GM18499 (cell line): ENCODE measurements around the gene FNDC10.
"Not testable (repeated sequence)": the region's sequence is repeated elsewhere in the genome, so short reads cannot be mapped to it uniquely, and the experiment has no call there.

Experiments used
- ATAC-seq: cut with Tn5 transposase; IDR thresholded peaks from one replicate; pipeline ENCODE4 v1.9.1; 2021; ENCODE audit warnings: moderate number of reproducible peaks; ENCODE audit not compliant: insufficient read depth, unreplicated experiment

Gene FNDC10

DNA sequence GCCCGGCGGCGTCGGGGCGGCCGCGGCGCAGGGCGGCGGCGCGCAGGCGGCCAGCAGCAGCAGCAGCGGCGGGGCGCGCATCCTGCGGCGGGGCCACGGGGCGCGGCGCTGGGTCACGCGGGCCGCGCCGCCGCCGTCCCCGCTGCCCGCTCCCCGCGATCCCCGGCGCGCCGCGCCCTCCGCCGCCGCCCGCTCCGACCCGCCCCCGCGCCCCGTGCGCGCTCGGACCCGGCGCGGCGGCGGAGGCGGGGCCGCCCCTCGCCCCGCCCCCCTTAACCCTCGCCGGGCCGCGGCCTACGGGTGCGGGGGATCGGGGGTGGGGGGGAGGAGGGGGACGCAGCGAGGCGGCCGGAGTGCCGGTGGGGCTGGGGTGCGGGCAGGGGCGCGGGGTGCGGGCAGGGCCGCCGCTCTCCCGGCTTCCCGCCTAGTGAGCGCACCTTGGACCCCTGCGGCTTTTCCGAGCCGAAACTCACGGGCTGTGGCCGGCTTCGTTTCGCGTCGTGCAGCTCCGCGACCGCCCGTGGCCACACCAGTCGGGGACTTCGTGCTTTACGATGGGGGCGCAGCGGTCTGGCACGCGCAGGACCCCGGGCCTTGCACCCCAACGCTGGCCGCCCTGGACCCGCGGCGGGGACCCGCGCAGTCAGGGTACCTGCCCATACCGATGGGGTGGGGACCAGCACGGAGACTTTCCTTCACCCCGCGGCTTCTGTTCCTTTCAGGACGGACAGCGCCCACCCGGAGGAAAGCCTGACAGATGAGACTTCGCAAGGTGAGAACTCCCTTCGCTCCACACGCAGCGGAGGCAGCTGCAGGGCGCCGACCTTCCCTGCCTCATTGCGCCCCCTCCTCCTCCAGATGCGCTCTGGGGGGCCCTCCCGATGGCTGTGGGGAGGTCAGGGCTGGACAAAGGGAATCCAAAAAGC is at the start of gene FNDC10:
Gene FNDC10 (minus strand): TSS at position 201 of the 926 bp plus-strand sequence. CDS start 120 bp downstream, at position 81.
- ATAC-seq, result no peak

DNA sequence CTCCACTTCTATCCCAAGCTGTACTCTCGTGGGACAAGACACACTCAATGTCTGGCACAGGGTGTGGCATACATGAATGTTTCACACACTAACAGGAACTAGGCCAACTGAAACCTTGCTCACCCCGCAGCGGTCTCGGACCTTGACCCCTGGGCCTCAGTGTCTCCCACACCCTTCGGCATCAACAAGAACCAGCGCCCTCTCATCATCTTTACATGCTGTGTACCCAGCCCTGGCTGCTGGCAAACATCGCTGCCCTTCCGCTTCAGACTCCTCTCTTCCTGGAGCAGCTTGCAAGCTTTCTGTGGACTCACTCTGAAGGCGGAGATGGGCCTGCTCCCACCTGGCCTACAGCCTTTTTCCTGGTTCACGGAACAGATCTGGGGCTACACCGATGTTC is 48.3 kb upstream of the FNDC10 start:
- not testable (repeated sequence) for ATAC-seq

DNA sequence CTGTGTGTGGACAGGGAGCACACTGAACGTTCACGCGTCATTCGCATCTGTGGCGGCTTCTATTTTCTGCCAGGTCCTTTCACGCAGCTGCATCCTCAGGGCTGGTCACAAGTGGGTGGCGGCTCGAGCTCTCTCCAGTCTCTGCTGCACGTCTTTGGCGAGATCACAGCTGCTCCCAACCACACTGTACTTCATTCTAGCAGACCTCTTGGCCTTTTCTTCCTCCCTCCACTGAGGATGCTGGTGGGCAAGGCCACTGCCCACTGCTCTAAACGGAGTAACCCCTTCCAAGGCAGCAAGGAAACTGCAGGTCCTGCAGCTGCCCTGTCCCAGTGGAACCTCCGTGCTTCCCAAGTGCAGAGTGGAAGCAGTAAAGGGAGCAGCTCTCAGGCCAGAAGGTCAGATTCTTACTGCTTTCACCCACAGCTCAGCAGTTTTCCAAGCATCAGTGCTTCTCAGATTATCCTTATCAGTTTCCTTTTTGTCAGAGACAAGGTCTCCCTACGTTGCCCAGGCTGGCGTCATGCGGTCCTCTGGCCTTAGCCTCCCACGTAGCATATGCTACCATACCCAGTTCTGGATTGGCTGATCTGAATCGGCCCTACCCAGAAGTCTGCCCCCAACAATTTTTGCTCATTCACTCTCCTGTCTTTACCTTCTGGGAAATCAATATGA is 47.8 kb upstream of the FNDC10 start:
- not testable (repeated sequence) for ATAC-seq

DNA sequence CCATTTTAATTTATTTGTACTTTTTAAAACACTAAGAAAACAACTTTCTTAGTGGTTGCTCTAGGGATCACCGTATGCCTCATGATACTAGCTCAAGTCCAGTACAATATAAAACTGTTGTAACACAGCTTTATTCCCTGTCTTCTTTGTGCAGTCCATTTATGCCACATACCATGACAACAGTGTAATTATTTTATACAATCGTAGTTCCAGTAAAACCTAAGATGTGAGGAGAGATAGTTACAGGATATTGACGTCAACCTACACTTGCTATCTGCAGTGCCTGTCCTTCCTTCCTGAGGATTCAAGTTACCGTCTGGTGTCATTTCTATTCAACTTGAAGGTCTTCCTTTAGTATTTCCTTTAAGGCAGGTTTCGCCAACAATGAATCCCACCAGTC is 46.4 kb upstream of the FNDC10 start:
- not testable (repeated sequence) for ATAC-seq

DNA sequence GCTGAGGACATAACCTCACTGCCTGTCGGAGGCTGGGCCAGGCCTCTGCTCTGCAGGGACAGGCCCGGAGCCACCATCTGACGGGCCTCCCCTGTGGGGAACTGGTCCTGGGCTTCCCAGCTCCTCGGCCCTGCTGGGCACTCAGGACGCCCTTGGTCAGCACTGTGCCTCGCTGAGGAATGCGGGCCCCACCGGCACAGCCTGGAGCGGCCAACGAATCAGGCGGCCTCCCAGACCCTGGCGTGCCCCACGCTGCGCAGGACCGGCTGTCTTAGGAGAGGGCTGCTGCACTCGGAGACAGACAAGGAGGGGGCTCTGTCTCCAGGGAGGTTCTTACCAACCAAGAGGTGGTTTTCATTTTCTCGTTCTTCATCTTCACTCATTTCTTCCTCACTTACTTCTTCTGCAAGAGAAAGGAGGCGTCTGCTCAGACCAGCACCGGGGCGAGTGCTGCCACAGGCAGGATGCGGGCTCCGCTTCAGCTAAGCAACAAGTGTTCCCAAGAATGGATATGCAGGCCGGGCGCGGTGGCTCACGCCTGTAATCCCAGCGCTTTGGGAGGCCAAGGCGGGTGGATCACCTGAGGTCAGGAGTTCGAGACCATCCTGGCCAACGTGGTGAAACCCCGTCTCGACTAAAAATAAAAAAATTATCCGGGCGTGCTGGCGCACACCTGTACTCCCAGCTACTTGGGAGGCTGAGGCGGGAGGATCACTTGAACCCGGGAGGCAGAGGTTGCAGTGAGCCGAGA is 41.0 kb upstream of the FNDC10 start:
- ATAC-seq, result not testable (repeated sequence)

DNA sequence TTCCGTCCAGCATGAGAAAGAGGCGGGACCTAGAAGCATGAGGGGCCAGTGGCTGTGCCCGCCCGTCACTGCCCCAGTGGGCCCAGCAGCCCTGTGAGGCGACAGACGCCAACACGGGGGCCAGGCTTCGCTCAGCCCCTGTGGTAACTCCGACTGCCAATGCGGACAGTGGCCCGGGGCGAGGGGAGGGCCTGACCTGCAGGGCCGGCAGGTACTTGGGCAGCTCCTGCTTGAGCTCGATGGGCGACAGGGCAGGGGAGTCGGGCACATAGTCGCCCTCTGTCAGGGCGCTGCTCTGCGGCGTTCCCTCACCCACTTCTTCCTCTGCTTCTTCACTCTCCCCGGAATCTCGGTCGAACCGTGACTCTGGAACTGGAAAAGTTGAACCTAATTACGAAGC is 40.1 kb upstream of the FNDC10 start:
- ATAC-seq, result not testable (repeated sequence)

DNA sequence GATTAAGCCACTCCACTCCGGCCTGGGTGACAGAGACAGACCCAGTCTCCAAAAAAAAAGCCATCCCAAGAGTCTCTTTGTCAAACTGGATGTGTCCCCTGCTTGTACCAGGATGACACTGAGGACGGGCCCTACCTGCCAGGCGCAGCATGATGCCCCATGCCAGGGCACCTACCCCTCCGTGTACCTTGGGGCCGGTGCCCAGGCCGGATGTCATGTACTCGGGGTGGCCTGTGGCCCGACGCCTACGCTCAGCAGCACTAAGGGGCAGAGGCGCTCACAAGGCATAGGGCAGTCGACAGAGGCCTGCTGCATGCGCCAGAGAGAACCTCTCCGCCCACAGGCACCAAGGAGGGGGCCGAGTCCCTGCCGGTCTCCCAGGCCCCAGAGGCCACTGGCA is 39.4 kb upstream of the FNDC10 start:
- not testable (repeated sequence) for ATAC-seq

DNA sequence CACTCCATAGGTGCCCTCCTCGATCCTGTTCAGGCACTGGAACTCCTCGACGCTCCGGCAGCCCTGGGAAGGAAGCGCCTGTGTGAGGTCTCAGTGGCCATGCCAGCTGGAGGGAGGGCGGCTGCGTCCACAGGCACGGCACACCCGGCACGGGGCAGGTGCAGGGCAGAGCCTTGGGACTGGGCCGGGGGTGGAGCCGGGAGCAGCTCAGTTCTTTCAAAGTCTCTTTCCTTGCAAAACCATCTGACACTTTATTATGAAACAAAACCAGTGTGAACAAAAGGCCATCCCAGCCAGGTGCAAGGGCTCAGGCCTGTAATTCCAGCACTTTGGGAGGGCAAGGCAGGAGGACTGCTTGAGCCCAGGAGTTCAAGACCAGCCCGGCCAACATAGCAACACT is 38.6 kb upstream of the FNDC10 start:
- ATAC-seq, result not testable (repeated sequence)

DNA sequence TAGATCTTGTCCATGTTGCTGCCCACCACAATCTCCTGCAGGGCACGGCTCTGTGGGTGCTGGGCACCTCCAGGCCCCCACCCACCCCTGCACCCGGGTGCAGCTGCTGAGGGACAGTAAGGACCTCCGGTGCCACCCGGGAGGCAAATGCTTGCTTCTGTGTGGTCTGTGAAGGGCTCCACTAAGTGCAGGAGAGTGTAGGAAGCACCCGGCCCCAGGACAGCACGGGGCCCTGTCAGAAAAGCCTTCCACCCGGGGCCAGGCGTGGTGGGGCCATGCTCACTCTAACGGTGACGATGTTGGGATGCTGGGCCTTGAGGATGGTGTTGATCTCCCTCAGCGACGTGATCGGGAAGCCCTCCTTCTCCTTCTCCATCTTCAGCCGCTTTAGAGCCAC is 37.5 kb upstream of the FNDC10 start:
- not testable (repeated sequence) for ATAC-seq

DNA sequence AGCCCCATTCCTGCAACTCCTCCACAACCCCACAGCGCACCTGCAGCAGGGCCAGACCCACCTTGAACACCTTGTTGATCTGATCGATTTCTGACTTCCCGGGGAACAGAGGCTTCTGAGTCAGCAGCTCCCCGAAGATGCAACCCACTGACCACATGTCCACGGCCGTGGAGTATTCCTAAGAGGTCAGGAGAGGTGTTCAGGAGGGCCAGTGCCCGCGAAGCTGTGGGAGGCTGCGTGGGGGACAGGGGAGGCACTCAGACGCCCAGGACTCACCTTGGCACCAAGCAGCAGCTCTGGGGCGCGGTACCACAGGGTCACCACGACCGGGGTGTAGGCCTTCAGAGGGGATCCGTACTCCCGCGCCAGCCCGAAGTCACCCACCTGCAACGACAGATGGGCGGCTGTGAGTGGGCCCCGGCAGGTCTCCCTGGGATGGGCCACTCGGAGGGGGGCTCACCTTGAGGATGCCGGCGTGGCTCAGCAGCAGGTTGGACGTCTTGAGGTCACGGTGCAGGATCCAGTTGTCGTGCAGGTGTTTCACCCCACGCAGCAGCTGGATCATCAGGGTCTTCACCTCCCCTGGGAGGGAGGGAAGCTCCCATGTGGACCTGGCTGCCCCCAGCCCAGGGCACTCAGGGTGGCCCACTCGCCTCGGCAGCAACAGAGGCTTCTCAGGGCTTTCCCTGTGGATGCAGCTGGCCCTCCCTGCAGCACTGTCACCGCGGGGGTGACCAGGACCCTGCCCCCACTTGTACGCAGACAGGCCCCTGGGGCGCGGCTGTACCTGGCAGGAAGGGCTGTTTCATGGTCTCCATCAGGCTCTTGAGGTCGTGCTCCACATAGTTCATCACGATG is 36.9 kb upstream of the FNDC10 start:
- ATAC-seq, result not testable (repeated sequence)

DNA sequence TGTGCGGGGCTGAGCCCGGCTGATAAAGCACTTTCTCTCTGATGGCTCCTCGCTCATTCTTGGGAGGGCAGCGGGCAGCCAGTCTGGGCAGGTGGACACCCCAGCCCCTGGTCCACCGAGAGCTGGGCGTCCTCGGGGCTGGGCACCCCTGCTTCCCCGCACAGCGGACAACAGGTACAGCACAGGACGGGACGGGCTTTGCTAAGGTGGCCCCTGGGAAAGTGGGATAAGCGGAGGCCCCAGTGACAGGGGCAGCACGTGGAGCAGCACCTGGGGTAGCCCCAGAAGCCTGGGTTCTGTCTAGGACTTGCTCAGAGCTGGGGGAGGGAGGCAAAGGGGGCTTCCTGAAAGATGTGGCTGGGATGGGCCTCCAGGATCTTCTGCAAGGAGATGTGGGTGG is 34.7 kb upstream of the FNDC10 start:
- not testable (repeated sequence) for ATAC-seq

DNA sequence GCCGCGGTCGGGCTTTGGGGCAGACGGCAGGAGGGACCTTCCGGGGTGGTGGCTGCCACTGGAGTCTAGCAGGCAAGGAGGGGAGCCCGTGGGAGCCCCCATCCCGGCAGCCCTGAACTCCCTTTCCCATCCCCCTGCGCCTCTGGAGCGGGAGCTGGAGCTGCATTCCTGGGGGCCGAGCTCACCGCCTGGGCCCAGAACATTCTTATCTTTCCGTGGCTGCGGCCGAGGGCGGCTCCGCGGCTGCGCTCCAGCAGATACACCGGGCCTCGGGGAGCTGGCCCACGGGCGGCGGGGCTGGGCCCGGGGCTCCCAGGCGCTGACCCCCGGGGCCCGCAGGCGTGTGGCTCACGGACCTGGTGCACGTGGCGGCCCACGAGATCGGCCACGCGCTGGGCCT is 33.5 kb upstream of the FNDC10 start:
- not testable (repeated sequence) for ATAC-seq

DNA sequence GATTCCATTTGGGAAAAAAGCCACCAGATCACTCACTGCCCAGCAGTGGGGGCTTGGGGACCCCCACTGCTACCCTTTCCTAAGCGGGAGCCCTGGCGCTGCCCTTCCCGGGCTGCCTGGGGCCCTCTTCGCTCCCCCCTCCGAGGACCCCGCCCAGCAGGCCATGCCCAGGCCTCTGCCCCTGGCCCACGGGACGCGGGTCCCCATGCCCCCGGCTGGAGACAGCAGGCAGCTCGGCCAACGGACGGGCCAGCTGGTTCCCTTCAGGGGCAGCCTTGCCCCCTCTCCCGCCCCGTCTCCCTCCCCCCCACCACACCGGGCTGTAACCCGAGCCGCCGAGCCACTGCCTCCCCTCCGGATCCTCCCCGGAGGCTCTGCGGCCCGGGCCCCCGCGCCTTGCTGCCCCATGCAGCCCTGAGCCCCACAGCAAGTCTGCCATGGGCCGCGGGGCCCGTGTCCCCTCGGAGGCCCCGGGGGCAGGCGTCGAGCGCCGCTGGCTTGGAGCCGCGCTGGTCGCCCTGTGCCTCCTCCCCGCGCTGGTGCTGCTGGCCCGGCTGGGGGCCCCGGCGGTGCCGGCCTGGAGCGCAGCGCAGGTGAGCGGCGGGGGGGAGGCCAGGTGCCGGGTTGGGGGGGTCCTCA is 32.0 kb upstream of the FNDC10 start, which contains the start of gene MMP23B:
Gene MMP23B (plus strand): TSS at position 392 of the 639 bp plus-strand sequence. CDS start 46 bp downstream, at position 438.
- no peak for ATAC-seq

DNA sequence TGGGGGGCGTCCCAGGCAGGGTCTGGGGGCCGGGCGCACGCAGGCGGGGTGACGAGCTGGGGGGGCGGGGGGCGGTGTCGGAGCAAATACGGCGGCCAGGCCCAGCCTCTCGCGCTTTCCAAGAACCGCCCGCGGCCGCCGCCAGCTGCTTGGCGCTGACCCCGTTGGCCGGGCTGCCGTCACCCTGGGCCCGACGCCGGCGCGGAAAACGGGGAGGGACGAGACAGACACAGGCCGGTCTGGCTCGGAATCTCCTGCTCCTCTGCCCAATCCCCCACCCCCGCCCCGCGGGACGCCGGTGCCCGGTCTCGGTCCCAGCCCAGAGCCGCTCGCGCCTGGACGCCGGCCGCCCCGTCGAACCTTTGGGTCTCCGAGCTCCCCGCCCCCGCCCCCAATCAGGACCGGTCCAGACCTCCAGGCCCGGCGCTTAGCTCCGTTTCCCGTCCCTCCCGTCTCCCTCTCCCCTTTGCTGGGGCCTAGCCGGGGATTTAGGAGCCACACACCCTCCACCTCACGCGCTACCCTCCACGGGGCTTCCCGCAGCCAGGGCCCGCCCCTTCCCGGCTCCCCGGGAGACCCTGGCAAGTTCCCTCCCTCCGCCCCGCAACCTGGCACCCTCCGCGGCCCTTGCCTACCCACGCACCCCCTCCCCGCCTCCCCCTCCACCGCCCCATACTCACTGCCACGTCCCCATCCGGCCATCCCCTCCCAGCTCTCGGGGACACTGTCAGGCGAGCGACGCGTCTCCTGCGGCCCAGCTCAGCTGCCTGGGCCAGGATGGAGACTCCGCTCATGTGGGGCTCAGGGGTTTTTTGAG is 31.2 kb upstream of the FNDC10 start:
- ATAC-seq, result no peak

DNA sequence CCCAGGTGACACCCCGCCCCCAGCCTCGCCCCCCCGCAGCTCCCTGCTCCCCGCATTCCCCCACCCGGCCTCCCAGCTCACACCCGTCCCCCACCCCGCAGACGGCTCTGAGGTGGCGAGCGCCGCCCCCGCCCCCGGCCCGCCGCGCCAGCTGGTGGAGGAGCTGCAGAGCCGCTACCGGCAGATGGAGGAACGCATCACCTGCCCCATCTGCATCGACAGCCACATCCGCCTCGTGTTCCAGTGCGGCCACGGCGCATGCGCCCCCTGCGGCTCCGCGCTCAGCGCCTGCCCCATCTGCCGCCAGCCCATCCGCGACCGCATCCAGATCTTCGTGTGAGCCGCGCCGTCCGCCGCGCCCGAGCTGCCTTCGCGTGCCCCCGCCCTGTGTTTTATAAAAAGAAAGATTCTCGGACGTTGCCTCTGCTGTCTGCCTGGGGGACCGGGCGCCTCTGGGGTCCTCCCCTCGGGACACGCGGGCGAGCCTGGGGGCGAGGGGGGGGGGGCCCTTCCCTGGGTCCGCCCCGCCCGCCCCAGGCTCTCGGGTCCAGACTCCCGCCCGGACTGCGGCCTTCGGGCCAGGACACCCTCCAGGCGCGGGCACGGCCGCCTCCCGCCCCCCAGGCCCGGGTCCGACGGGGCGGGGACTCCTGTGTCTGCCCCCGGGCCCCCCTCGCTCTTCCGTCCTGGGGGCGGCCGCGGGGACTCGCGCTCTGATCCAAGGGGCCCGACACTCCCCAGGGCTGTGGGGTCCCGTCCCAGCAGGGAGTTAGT is 30.4 kb upstream of the FNDC10 start:
- ATAC-seq, result no peak

DNA sequence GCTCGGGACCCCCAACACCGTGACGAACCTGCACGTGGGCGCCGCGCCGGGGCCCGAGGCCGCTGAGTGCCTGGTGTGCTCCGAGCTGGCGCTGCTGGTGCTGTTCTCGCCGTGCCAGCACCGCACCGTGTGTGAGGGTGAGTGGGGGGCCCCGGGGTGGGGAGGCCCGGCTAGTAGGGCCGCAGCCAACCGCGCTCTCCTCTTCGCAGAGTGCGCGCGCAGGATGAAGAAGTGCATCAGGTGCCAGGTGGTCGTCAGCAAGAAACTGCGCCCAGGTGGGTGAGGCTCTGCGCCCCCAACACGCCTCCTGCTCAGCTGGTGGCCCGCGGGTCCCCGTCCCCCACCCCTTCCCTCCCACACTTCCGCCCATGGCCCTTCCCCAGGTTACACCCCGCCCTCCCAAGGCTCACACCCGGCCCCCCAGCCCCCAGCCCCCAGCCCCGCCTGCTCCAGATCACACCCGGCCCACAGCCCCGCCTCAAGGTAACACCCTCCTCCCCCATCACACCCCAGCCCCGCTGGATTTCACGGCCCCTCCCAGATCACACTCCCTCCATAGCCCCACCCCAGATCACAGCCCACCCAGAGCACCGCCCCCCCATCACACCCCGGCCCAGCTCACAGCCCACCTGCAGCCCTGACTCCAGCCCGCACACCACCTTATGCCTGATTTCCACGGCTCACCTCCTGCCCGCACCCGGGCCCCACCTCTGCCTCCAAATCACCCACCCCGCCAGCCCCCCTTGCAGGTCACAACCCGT is 29.7 kb upstream of the FNDC10 start:
- ATAC-seq, result no peak
